LNCaP clone FGC (cell line): ENCODE measurements around the gene IL17RE.
"Not testable (repeated sequence)": the region's sequence is repeated elsewhere in the genome, so short reads cannot be mapped to it uniquely, and the experiment has no call there.

Experiments
- DNase-seq: peaks from one replicate; pipeline ENCODE4 v3.0.0-alpha.2; 2011; ENCODE audit warnings: low read depth
- H3K4me3 ChIP-seq: 2 replicates; pipeline ENCODE4 v1.5.1; 2011; ENCODE audit warnings: mild to moderate bottlenecking, low read depth, low read length, control low read depth
- CTCF ChIP-seq: IDR thresholded peaks from 2 replicates; pipeline ENCODE4 v1.5.1; 2012; ENCODE audit warnings: mild to moderate bottlenecking; ENCODE audit not compliant: control insufficient read depth, insufficient read depth; ENCODE audit errors: extremely low read depth

The IL17RE gene

GRCh38 chr3:9899289-9899791 lies 3.3 kb upstream of the IL17RE start:
- no peak overlapping the region for H3K4me3 ChIP-seq
- no peak for DNase-seq
- TF ChIP-seq CTCF, result no peak

GRCh38 chr3:9900965-9901415 lies 1.7 kb upstream of the IL17RE start:
- not testable (repeated sequence) for H3K4me3 ChIP-seq, DNase-seq

GRCh38 chr3:9901967-9902366 lies 681 bp upstream of the IL17RE start:
- TF ChIP-seq CTCF, result no peak
- H3K4me3 ChIP-seq, result no peak overlapping the region
- no peak for DNase-seq

GRCh38 chr3:9903238-9903624 lies 583 bp downstream of the IL17RE start:
- no peak overlapping the region for H3K4me3 ChIP-seq
- no peak for TF ChIP-seq CTCF
- DNase-seq, result no peak

GRCh38 chr3:9903904-9904303 lies 1.3 kb downstream of the IL17RE start:
- no peak overlapping the region for H3K4me3 ChIP-seq
- TF ChIP-seq CTCF, result no peak
- no peak for DNase-seq

- no peak for TF ChIP-seq CTCF
- H3K4me3 ChIP-seq, result no peak overlapping the region
- DNase-seq, result no peak
Observed at GRCh38 chr3:9906480-9906879, 3.8 kb downstream of the IL17RE start.

- no peak for TF ChIP-seq CTCF
- DNase-seq, result no peak
Observed at GRCh38 chr3:9908286-9908685, 5.6 kb downstream of the IL17RE start.

More at GRCh38 chr3:9908286-9908685, 5.6 kb downstream of the IL17RE start:
- no peak overlapping the region for H3K4me3 ChIP-seq
